Sigmoid colon (tissue), 7 donors: ENCODE data around the gene TRAP1. TPM values are rescaled to one million over a fixed set of nuclear protein-coding genes. Genes with fewer than 3 reads are reported as not detected.

Experiments used
- DNase-seq: peaks from one replicate; pipeline ENCODE4 v3.0.0-alpha.2; 2019
- H3K27ac ChIP-seq, 4 donors: fragments of 200-600 bp; sonication (generic); one replicate each; pipeline ENCODE4 v1.5.1; 2016 to 2019; ENCODE audit warnings: mild to moderate bottlenecking in 1 of 4
- H3K27me3 ChIP-seq, 3 donors: fragments of 200-600 bp; sonication (generic); one replicate each; pipeline ENCODE4 v1.5.1; 2019; ENCODE audit warnings: mild to moderate bottlenecking in 1 of 3
- H3K36me3 ChIP-seq, 4 donors: fragments of 200-600 bp; sonication (generic); one replicate each; pipeline ENCODE4 v1.5.1; 2016 to 2019
- H3K4me1 ChIP-seq, 4 donors: fragments of 200-600 bp; sonication (generic); one replicate each; pipeline ENCODE4 v1.5.1; 2017 to 2019
- H3K4me3 ChIP-seq, 4 donors: fragments of 200-600 bp; sonication (generic); one replicate each; pipeline ENCODE4 v1.5.1; 2017 to 2019; ENCODE audit warnings: mild to moderate bottlenecking in 2 of 4, moderate library complexity in 1 of 4
- H3K9me3 ChIP-seq, 4 donors: fragments of 200-600 bp in 3 of 4; sonication (generic) in 3 of 4; one replicate each; pipeline versions ENCODE4 v1.5.1 to v1.6.1; 2013 to 2019
- EP300 ChIP-seq, 4 donors: sonication (generic); formaldehyde crosslinking; IDR thresholded peaks; one replicate each; pipeline ENCODE4 v1.6.1; 2017; ENCODE audit warnings: antibody characterized with exemption in 4 of 4
- POLR2A ChIP-seq, 2 donors: fragments of 450-650 bp; IDR thresholded peaks; one replicate each; pipeline ENCODE4 v1.6.1; 2016; ENCODE audit warnings: antibody characterized with exemption in 2 of 2, mild to moderate bottlenecking in 2 of 2, moderate library complexity in 2 of 2
- POLR2AphosphoS5 ChIP-seq, 4 donors: sonication (generic); formaldehyde crosslinking; IDR thresholded peaks; one replicate each; pipeline ENCODE4 v1.6.1; 2017; ENCODE audit warnings: antibody characterized with exemption in 4 of 4
- WGBS, 2 donors: extraction: QIAGEN DNeasy Blood & Tissue Kit; methylation state at CpG; one replicate each; pipeline ENCODE4 v1.1.7; 2013; 5-methylcytosine and 5-hydroxymethylcytosine counted together
- intact Hi-C: fragments of 100-400 bp; cut with DNase I; formaldehyde crosslinking; loops from one replicate; pipeline ENCODE4 v1.15.1; 2023
- polyA plus RNA-seq, 3 donors: library from polyadenylated mRNA; stranded (reverse); fragments of 200-250 nt; gene quantifications; one replicate each; pipeline ENCODE4 v1.2.3, GENCODE V29; 2013
- total RNA-seq, 4 donors: library from RNA; depleted of rRNA; stranded (reverse); fragments of >200 nt; gene quantifications; one replicate each; pipeline ENCODE4 v1.1.0, GENCODE V29; 2016
- TF ChIP-seq, protein P1 (sequence below), 4 experiments: fragments of 450-650 bp in 3 of 4; fragments of 200-600 bp in 1 of 4; IDR thresholded peaks; one replicate each; pipeline ENCODE4 v1.5.1; 2016 to 2019; ENCODE audit warnings: antibody characterized with exemption in 4 of 4, mild to moderate bottlenecking in 3 of 4, moderate library complexity in 2 of 4
- donor health status: healthy with polysubstance abuse.
- donor health status: Bipolar disorder and iron deficiency.
- donor health status: healthy.

Gene TRAP1
- total RNA-seq (10 to 100 TPM; 38.8 to 53.5 (median 47.1) TPM), polyA plus RNA-seq (10 to 100 TPM; 17.4 to 64.9 (median 28.7) TPM)

DNA sequence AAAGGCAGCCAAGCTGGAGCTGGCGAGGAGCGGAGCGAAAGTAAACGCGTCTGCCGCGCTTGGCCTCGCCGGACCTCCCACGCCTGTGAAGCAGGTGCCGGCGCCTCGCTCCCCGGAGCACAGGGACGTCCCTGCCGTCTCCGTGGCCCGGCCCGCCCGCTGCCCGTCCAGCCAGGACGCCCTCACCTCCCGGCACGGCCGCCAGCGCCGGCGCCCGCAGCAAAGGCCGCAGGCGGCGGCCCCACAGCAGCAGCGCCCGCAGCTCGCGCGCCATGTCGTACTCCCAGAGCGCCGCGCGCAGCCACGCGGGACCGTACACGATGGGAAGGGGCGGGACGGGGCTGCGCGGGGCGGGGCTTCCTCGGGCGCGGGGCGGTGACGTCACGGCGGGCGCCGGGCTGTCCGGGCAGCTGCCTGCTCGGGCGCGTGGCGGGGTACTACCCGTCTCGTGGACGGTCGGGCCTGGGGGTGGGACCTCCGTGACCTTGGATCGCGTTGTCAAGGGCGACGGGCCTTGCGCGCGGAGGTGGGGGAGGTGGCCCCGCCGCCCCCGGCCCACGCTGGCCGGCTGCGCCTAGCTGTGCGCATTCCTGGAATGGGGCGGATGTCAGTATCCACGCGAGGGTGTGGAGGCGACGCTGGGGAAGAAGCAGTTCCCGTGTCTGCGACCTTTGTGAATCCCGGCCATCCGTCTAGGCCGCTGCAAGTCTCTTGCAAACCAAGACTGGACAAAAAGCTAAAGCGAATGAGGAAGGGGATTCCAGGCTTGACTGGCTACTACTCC, at the start of gene TRAP1:
Gene TRAP1 (minus strand): TSS at position 290 of the 784 bp plus-strand sequence. CDS start 16 bp downstream, at position 274.
- Histone ChIP-seq H3K27me3 (no peaks in the 10 kb centered on the region), H3K4me1 (peaks cover 0 to 17% (median 10%) of the 10 kb centered on the region in 4 donors), H3K4me3 (peak within 1 kb of the TSS; percentile 49 to 89 (median 73)), H3K36me3 (peaks cover 0 to 11% (median 0%) of the 10 kb centered on the region in 4 donors), H3K9me3 (no peaks in the 10 kb centered on the region), H3K27ac (peak within 1 kb of the TSS; percentile 85 to 91 (median 87))
- WGBS, 2 donors, result 1% methylated on average over 95 of the region's 95 CpGs
- TF ChIP-seq, protein P1, sequence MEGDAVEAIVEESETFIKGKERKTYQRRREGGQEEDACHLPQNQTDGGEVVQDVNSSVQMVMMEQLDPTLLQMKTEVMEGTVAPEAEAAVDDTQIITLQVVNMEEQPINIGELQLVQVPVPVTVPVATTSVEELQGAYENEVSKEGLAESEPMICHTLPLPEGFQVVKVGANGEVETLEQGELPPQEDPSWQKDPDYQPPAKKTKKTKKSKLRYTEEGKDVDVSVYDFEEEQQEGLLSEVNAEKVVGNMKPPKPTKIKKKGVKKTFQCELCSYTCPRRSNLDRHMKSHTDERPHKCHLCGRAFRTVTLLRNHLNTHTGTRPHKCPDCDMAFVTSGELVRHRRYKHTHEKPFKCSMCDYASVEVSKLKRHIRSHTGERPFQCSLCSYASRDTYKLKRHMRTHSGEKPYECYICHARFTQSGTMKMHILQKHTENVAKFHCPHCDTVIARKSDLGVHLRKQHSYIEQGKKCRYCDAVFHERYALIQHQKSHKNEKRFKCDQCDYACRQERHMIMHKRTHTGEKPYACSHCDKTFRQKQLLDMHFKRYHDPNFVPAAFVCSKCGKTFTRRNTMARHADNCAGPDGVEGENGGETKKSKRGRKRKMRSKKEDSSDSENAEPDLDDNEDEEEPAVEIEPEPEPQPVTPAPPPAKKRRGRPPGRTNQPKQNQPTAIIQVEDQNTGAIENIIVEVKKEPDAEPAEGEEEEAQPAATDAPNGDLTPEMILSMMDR (IDR thresholded peaks at IDR 0.05), result no peak
- TF ChIP-seq EP300 (IDR thresholded peaks at IDR 0.05), result no peak
- TF ChIP-seq POLR2A (IDR thresholded peaks at IDR 0.05), result peak; percentile 50 to 63
- peak; percentile 84 to 97 (median 90) for TF ChIP-seq POLR2AphosphoS5 (IDR thresholded peaks at IDR 0.05)
- intact Hi-C loops, result loop anchor here (2.0 kb wide), 1 partner anchor 163 kb away; the partner anchor contains the start of gene CREBBP
- DNase-seq, result peak; percentile 93

DNA sequence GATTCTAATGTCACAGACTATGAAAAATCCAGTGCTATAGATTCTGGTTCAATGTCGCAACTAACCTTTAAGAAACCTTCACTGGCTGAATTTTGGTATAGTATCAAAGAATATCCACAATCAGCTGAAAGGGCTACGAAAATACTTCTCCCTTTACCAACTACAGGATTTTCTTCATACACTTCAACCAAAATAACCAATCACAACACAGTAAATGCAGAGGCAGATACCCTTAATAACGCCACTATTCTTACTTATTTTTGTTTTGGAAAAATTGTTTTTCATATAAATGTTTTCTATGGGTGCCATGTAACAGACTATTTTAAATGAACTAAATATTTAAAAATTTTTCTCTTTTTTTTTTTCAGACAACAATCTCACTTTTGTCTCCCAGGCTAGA, 48.9 kb upstream of the TRAP1 start:
- H3K36me3 ChIP-seq, result peaks cover 33 to 100% (median 63%) of the 10 kb centered on the region in 4 donors
- 97% methylated on average over 3 of the region's 3 CpGs for WGBS, 2 donors

DNA sequence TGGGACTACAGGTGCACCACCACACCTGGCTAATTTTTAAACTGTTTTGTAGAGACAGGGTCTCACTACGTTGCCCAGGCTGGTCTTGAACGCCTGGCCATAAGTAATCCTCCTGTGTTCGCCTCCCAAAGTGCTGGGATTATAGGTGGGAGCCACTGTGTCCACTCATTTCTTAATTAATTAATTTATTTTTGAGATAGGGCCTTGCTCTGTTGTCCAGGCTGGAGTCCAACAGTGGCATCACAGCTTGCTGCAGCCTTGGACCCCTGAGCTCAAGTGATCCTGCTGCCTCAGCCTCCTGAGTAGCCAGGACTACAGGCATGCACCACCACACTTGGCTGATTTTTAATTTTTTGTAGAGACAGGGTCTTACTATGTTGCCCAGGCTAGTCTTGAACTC, 47.1 kb upstream of the TRAP1 start:
- 96 to 97% methylated on average over 3 of the region's 3 CpGs for WGBS, 2 donors
- no peak for DNase-seq
- Histone ChIP-seq H3K36me3 (peaks cover 24 to 91% (median 48%) of the 10 kb centered on the region in 4 donors), H3K27ac (no peak overlapping the region), H3K4me3 (no peak overlapping the region), H3K9me3 (no peaks in the 10 kb centered on the region), H3K27me3 (no peaks in the 10 kb centered on the region), H3K4me1 (peaks cover 0 to 6% (median 6%) of the 10 kb centered on the region in 4 donors)
- TF ChIP-seq POLR2A (IDR thresholded peaks at IDR 0.05) (no peak), EP300 (IDR thresholded peaks at IDR 0.05) (no peak)
- intact Hi-C loops, result no loop called here

More for the DNA sequence above, 48.9 kb upstream of the TRAP1 start:
- TF ChIP-seq, protein P1 (IDR thresholded peaks at IDR 0.05), result no peak
- no peak for TF ChIP-seq EP300 (IDR thresholded peaks at IDR 0.05)
- no peak for TF ChIP-seq POLR2A (IDR thresholded peaks at IDR 0.05)
- TF ChIP-seq POLR2AphosphoS5 (IDR thresholded peaks at IDR 0.05), result no peak
- intact Hi-C loops, result no loop called here
- Histone ChIP-seq H3K27ac (no peak overlapping the region), H3K27me3 (no peaks in the 10 kb centered on the region), H3K4me1 (no peaks in the 10 kb centered on the region), H3K4me3 (no peak overlapping the region), H3K9me3 (no peaks in the 10 kb centered on the region)
- DNase-seq, result no peak

DNA sequence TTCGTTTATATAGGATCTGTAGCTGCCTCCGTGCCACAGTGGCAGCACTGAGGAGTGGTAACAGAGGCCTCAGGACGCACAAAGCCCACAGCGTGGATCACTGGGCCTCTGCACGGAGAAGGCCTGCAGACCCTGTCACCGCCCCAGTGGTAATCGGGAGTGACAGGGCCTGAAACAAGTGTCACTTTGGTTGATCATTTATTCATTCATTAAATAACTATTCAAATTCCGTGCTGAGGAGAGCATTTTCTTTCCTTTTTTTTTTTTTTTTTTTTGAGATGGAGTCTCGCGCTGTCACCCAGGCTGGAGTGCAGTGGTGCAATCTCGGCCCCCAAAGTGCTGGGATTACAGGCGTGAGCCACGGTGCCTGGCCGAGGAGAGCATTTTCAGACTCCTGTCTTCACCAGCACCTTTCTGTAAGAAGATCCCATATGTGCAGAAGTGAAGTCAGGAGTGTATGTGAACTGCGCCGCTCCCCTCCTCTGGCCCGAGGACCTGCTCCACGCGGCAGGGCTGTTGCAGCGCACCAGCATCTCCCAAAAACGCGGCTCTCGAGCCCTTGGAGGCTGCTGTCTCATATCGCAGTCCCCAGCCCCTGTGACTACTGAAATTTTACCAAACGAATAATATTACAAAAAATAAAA, 44.9 kb upstream of the TRAP1 start:
- DNase-seq, result no peak
- intact Hi-C loops, result no loop called here

More for the DNA sequence above, 44.9 kb upstream of the TRAP1 start:
- TF ChIP-seq POLR2A (IDR thresholded peaks at IDR 0.05) (no peak), EP300 (IDR thresholded peaks at IDR 0.05) (no peak), POLR2AphosphoS5 (IDR thresholded peaks at IDR 0.05) (no peak)
- TF ChIP-seq, protein P1 (IDR thresholded peaks at IDR 0.05), result no peak
- H3K36me3 ChIP-seq, result peaks cover 21 to 87% (median 50%) of the 10 kb centered on the region in 4 donors
- 92 to 94% methylated on average over 25 of the region's 25 CpGs for WGBS, 2 donors
- no peaks in the 10 kb centered on the region for H3K27me3 ChIP-seq
- peaks cover 0 to 7% (median 6%) of the 10 kb centered on the region in 4 donors for H3K4me1 ChIP-seq
- H3K27ac ChIP-seq, result no peak overlapping the region
- H3K4me3 ChIP-seq, result no peak overlapping the region
- no peaks in the 10 kb centered on the region for H3K9me3 ChIP-seq
